OCI-M2 (cell line): ENCODE measurements around the gene MYO7B.
"Not testable (repeated sequence)": the region's sequence is repeated elsewhere in the genome, so short reads cannot be mapped to it uniquely, and the experiment has no call there.

ENCODE experiments used
- DNase-seq: peaks from one replicate; lab custom pipeline; 2025; ENCODE audit not compliant: unreplicated experiment; lab: John Stamatoyannopoulos, UW

The MYO7B gene

GRCh38 chr2:127551221-127551930 lies 15.9 kb downstream of the MYO7B start:
- no peak for DNase-seq

GRCh38 chr2:127552336-127552735 lies 16.9 kb downstream of the MYO7B start:
- DNase-seq, result no peak

- no peak for DNase-seq
Measured at GRCh38 chr2:127552846-127553245, 17.4 kb downstream of the MYO7B start.

- no peak for DNase-seq
Measured at GRCh38 chr2:127558911-127559310, 23.4 kb downstream of the MYO7B start.

- no peak for DNase-seq
Measured at GRCh38 chr2:127559454-127559853, 24.0 kb downstream of the MYO7B start.

GRCh38 chr2:127560201-127560930 lies 24.9 kb downstream of the MYO7B start:
- no peak for DNase-seq

- DNase-seq, result no peak
Measured at GRCh38 chr2:127560931-127561280, 25.4 kb downstream of the MYO7B start.

GRCh38 chr2:127561371-127561770 lies 25.9 kb downstream of the MYO7B start:
- DNase-seq, result no peak

- DNase-seq, result no peak
Measured at GRCh38 chr2:127562936-127563335, 27.5 kb downstream of the MYO7B start.

- no peak for DNase-seq
Measured at GRCh38 chr2:127563458-127564428, 28.3 kb downstream of the MYO7B start.

GRCh38 chr2:127564429-127565260 lies 29.2 kb downstream of the MYO7B start:
- DNase-seq, result no peak

- DNase-seq, result no peak
Measured at GRCh38 chr2:127565261-127566138, 30.0 kb downstream of the MYO7B start.

GRCh38 chr2:127566139-127566417 lies 30.6 kb downstream of the MYO7B start:
- DNase-seq, result no peak

GRCh38 chr2:127566576-127566975 lies 31.1 kb downstream of the MYO7B start:
- DNase-seq, result no peak

GRCh38 chr2:127567351-127567854 lies 31.9 kb downstream of the MYO7B start:
- DNase-seq, result no peak

GRCh38 chr2:127568128-127568527 lies 32.6 kb downstream of the MYO7B start:
- no peak for DNase-seq

- no peak for DNase-seq
Measured at GRCh38 chr2:127569666-127570065, 34.2 kb downstream of the MYO7B start.

GRCh38 chr2:127570282-127571250 lies 35.1 kb downstream of the MYO7B start:
- no peak for DNase-seq

GRCh38 chr2:127572352-127572751 lies 36.9 kb downstream of the MYO7B start:
- not testable (repeated sequence) for DNase-seq
